SK-N-SH treated with all-trans-retinoic acid at 6 μM for 48 hours (cell line): ENCODE data around the gene LSMEM2.

ENCODE experiments used
- ATAC-seq: fragments of 200-7000 bp; cut with Tn5 transposase; 3 replicates; pipeline ENCODE4 v1.9.1; 2020; ENCODE audit warnings: mild to moderate bottlenecking, moderate library complexity
- ARNTL ChIP-seq: fragments of 450-650 bp; formaldehyde crosslinking; IDR thresholded peaks from 2 replicates; pipeline ENCODE4 v1.5.0; 2020; ENCODE audit warnings: low read depth, mild to moderate bottlenecking, moderate library complexity, borderline replicate concordance
- BACH2 ChIP-seq: fragments of 250-450 bp; sonication (Bioruptor Pico); IDR thresholded peaks from 2 replicates; pipeline ENCODE4 v1.9.0; 2021; ENCODE audit warnings: mild to moderate bottlenecking, borderline replicate concordance
- CREB5 ChIP-seq: fragments of 250-450 bp; sonication (Bioruptor Pico); IDR thresholded peaks from 2 replicates; pipeline ENCODE4 v1.5.1; 2020; ENCODE audit warnings: low read depth, mild to moderate bottlenecking, moderate library complexity
- CSDC2 ChIP-seq: fragments of 250-450 bp; sonication (Bioruptor Pico); IDR thresholded peaks from 2 replicates; pipeline ENCODE4 v1.5.0; 2020; ENCODE audit warnings: mild to moderate bottlenecking, moderate library complexity
- GLIS3 ChIP-seq: fragments of 250-450 bp; sonication (Bioruptor Pico); IDR thresholded peaks from 2 replicates; pipeline ENCODE4 v1.5.0; 2020; ENCODE audit warnings: mild to moderate bottlenecking, moderate library complexity
- PATZ1 ChIP-seq: fragments of 250-450 bp; sonication (Bioruptor Pico); IDR thresholded peaks from 2 replicates; pipeline ENCODE4 v1.8.0; 2020; ENCODE audit warnings: mild to moderate bottlenecking, moderate library complexity, borderline replicate concordance
- PPARA ChIP-seq: fragments of 250-450 bp; sonication (Bioruptor Pico); IDR thresholded peaks from 2 replicates; pipeline ENCODE4 v1.5.0; 2020; ENCODE audit warnings: mild to moderate bottlenecking, borderline replicate concordance
- SNAI2 ChIP-seq: fragments of 250-450 bp; sonication (Bioruptor Pico); IDR thresholded peaks from 2 replicates; pipeline ENCODE4 v1.5.0; 2020; ENCODE audit warnings: mild to moderate bottlenecking, moderate library complexity
- TCF4 ChIP-seq: fragments of 250-450 bp; sonication (Bioruptor Pico); IDR thresholded peaks from 2 replicates; pipeline ENCODE4 v1.8.0; 2021; ENCODE audit warnings: mild to moderate bottlenecking, moderate library complexity, borderline replicate concordance
- TOX ChIP-seq: fragments of 250-450 bp; sonication (Bioruptor Pico); IDR thresholded peaks from 2 replicates; pipeline ENCODE4 v1.8.0; 2021; ENCODE audit warnings: mild to moderate bottlenecking, moderate library complexity, borderline replicate concordance
- TSHZ2 ChIP-seq: fragments of 250-450 bp; sonication (Bioruptor Pico); IDR thresholded peaks from 2 replicates; pipeline ENCODE4 v1.5.0; 2020; ENCODE audit warnings: mild to moderate bottlenecking, moderate library complexity
- ZFP3 ChIP-seq: fragments of 250-450 bp; sonication (Bioruptor Pico); IDR thresholded peaks from 2 replicates; pipeline ENCODE4 v1.5.0; 2020; ENCODE audit warnings: mild to moderate bottlenecking, moderate library complexity
- ZFP30 ChIP-seq: fragments of 450-650 bp; formaldehyde crosslinking; IDR thresholded peaks from 2 replicates; pipeline ENCODE4 v1.5.0; 2022; ENCODE audit warnings: mild to moderate bottlenecking, moderate library complexity
- ZNF565 ChIP-seq: fragments of 450-650 bp; formaldehyde crosslinking; conservative IDR thresholded peaks from 2 replicates; pipeline ENCODE4 v1.5.0; 2020; ENCODE audit warnings: low read depth, mild to moderate bottlenecking, moderate library complexity
- ZNF70 ChIP-seq: fragments of 450-650 bp; formaldehyde crosslinking; IDR thresholded peaks from 2 replicates; pipeline ENCODE4 v1.5.0; 2020; ENCODE audit warnings: mild to moderate bottlenecking, moderate library complexity
- TF ChIP-seq, protein P1 (sequence below): fragments of 250-450 bp; sonication (Bioruptor Pico); IDR thresholded peaks from 2 replicates; pipeline ENCODE4 v1.8.0; 2021; ENCODE audit warnings: low read depth, mild to moderate bottlenecking, moderate library complexity, borderline replicate concordance
- TF ChIP-seq, protein P2 (sequence below): fragments of 250-450 bp; sonication (Bioruptor Pico); IDR thresholded peaks from 2 replicates; pipeline ENCODE4 v1.5.1; 2021; ENCODE audit warnings: mild to moderate bottlenecking, moderate library complexity

The LSMEM2 gene

DNA sequence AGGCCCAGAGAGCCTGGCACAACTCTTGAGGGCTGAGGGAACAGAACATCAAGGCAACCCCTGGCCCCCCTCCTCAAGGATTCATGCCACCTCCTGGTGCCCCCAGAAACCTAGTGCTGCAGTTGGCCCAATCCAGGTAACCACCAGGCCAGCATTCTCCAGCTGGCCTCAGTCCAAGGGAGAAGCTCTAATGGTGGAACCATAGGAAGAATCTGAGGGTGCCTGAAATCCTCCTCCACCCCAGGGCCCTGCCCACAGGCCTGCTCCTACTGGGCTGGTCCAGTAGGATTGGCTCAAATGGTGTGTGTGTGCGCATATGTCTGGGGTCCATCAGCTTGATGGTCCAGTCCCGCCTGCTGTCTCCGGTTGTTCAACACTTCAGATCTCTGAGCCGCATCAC, 35.9 kb downstream of the LSMEM2 start:
- no peak for ATAC-seq
- no peak for TF ChIP-seq TSHZ2 (CRISPR knock-in tag)
- no peak for TF ChIP-seq BACH2 (CRISPR knock-in tag)
- TF ChIP-seq ARNTL (CRISPR knock-in tag) = no peak
- TF ChIP-seq, protein P1, sequence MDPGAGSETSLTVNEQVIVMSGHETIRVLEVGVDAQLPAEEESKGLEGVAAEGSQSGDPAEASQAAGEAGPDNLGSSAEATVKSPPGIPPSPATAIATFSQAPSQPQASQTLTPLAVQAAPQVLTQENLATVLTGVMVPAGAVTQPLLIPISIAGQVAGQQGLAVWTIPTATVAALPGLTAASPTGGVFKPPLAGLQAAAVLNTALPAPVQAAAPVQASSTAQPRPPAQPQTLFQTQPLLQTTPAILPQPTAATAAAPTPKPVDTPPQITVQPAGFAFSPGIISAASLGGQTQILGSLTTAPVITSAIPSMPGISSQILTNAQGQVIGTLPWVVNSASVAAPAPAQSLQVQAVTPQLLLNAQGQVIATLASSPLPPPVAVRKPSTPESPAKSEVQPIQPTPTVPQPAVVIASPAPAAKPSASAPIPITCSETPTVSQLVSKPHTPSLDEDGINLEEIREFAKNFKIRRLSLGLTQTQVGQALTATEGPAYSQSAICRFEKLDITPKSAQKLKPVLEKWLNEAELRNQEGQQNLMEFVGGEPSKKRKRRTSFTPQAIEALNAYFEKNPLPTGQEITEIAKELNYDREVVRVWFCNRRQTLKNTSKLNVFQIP (CRISPR knock-in tag) = no peak
- TF ChIP-seq GLIS3 (CRISPR knock-in tag) = no peak
- TF ChIP-seq ZNF70 (CRISPR knock-in tag) = no peak
- no peak for TF ChIP-seq TOX (CRISPR knock-in tag)
- TF ChIP-seq, protein P2, sequence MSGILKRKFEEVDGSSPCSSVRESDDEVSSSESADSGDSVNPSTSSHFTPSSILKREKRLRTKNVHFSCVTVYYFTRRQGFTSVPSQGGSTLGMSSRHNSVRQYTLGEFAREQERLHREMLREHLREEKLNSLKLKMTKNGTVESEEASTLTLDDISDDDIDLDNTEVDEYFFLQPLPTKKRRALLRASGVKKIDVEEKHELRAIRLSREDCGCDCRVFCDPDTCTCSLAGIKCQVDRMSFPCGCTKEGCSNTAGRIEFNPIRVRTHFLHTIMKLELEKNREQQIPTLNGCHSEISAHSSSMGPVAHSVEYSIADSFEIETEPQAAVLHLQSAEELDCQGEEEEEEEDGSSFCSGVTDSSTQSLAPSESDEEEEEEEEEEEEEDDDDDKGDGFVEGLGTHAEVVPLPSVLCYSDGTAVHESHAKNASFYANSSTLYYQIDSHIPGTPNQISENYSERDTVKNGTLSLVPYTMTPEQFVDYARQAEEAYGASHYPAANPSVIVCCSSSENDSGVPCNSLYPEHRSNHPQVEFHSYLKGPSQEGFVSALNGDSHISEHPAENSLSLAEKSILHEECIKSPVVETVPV (CRISPR knock-in tag) = no peak
- TF ChIP-seq CSDC2 = no peak
- no peak for TF ChIP-seq ZFP3
- TF ChIP-seq ZNF565 = no peak
- no peak for TF ChIP-seq PATZ1
- TF ChIP-seq TCF4 (CRISPR knock-in tag) = no peak

- TF ChIP-seq, protein P2 (CRISPR knock-in tag) = no peak
- TF ChIP-seq PPARA (CRISPR knock-in tag) (no peak), PATZ1 (no peak), CREB5 (no peak), ZFP30 (CRISPR knock-in tag) (no peak), CSDC2 (no peak)
- peak; percentile 5; the same call in 2 of the 3 replicates for ATAC-seq
These were observed 37.9 kb downstream of the LSMEM2 start for GRCh38 chr3:50316657-50317242.

DNA sequence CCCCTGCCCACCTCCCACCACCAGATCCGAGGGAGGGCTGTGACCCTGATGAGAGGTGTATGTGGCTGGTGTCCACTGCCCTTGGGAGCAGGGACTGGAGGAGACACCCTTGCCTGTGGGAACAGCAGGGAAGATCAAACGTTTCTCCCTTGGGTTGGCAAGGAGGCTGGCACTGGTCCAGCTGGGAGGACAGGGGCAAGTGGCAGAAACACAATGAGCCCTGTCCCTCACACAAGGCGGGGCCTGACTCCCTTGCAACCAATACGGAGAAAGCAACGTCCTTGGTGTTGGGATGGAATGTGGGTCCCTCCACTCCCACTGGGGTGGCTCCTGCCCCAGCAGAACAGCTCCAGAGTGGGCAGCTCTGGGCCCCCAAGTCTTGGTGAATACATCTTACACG, 38.4 kb downstream of the LSMEM2 start:
- ATAC-seq = no peak
- TF ChIP-seq SNAI2 (no peak), ZFP30 (CRISPR knock-in tag) (no peak), PATZ1 (no peak), CREB5 (no peak), ZFP3 (no peak), PPARA (CRISPR knock-in tag) (no peak)
